Measurements from ENCODE around the gene GTPBP3. TPM values are rescaled to one million over a fixed set of nuclear protein-coding genes. Genes with fewer than 3 reads are reported as not detected.

The GTPBP3 gene
- total RNA-seq, 2 donors from 2014 or later: 48.7 to 55.7 TPM

- Mint-ChIP-seq H3K36me3 (ENCODE audit: low read depth) (peaks cover 28% of the 10 kb centered on the region), H3K4me1 (peaks cover 1% of the 10 kb centered on the region), H3K4me3 (no peak overlapping the region), H3K27ac (peak overlapping the region; percentile 58), H3K27me3 (ENCODE audit: insufficient read depth) (peaks cover 1% of the 10 kb centered on the region), H3K9me3 (no peaks in the 10 kb centered on the region)
- Histone ChIP-seq H3K9me3 (ENCODE audit: control insufficient read depth, low read length) (no peaks in the 10 kb centered on the region), H3K9ac (ENCODE audit: extremely low read depth, low read length, poor library complexity, severe bottlenecking) (no peak overlapping the region), H3K27ac (ENCODE audit: low read depth, low read length) (peak overlapping the region; percentile 16), H3K4me3 (ENCODE audit: low read length) (no peak overlapping the region), H3K4me1 (ENCODE audit: control insufficient read depth, insufficient read depth, low read length) (no peaks in the 10 kb centered on the region), H3K27me3 (ENCODE audit: control insufficient read depth, insufficient read depth, low read length, poor library complexity, severe bottlenecking) (no peaks in the 10 kb centered on the region), H3K36me3 (ENCODE audit: control insufficient read depth, insufficient read depth, low read length) (peaks cover 11% of the 10 kb centered on the region)
- no peak for DNase-seq
- WGBS, 2 experiments (ENCODE audit: insufficient coverage in 1 of 2, insufficient read length in 1 of 2): 95 to 99% methylated on average over 9 of the region's 10 CpGs
- no peak for TF ChIP-seq CTCF (conservative IDR thresholded peaks at IDR 0.05)
These were observed 14.5 kb upstream of the GTPBP3 start for GRCh38 chr19:17322854-17323253.

GRCh38 chr19:17323300-17323963 lies 13.9 kb upstream of the GTPBP3 start:
- no peak for TF ChIP-seq CTCF (conservative IDR thresholded peaks at IDR 0.05)
- Mint-ChIP-seq H3K9me3 (no peaks in the 10 kb centered on the region), H3K4me1 (peaks cover 1% of the 10 kb centered on the region), H3K27ac (no peak overlapping the region), H3K4me3 (no peak overlapping the region), H3K36me3 (ENCODE audit: low read depth) (peaks cover 27% of the 10 kb centered on the region), H3K27me3 (ENCODE audit: insufficient read depth) (peaks cover 1% of the 10 kb centered on the region)
- Histone ChIP-seq H3K4me1 (ENCODE audit: control insufficient read depth, insufficient read depth, low read length) (no peaks in the 10 kb centered on the region), H3K27me3 (ENCODE audit: control insufficient read depth, insufficient read depth, low read length, poor library complexity, severe bottlenecking) (no peaks in the 10 kb centered on the region), H3K4me3 (ENCODE audit: low read length) (no peak overlapping the region), H3K9me3 (ENCODE audit: control insufficient read depth, low read length) (no peaks in the 10 kb centered on the region), H3K9ac (ENCODE audit: extremely low read depth, low read length, poor library complexity, severe bottlenecking) (no peak overlapping the region), H3K27ac (ENCODE audit: low read depth, low read length) (no peak overlapping the region), H3K36me3 (ENCODE audit: control insufficient read depth, insufficient read depth, low read length) (peaks cover 11% of the 10 kb centered on the region)
- peak; percentile 33 for DNase-seq
- 95 to 97% methylated on average over 28 to 54 of the region's 56 CpGs for WGBS, 2 experiments (ENCODE audit: insufficient coverage in 1 of 2, insufficient read length in 1 of 2)

GRCh38 chr19:17323964-17324332 lies 13.4 kb upstream of the GTPBP3 start:
- H3K4me1 Mint-ChIP-seq: peaks cover 1% of the 10 kb centered on the region
- H3K27me3 ChIP-seq (ENCODE audit: control insufficient read depth, insufficient read depth, low read length, poor library complexity, severe bottlenecking): no peaks in the 10 kb centered on the region
- no peak overlapping the region for H3K9ac ChIP-seq (ENCODE audit: extremely low read depth, low read length, poor library complexity, severe bottlenecking)
- H3K36me3 ChIP-seq (ENCODE audit: control insufficient read depth, insufficient read depth, low read length): peaks cover 11% of the 10 kb centered on the region
- H3K27ac ChIP-seq (ENCODE audit: low read depth, low read length): no peak overlapping the region
- H3K27me3 Mint-ChIP-seq (ENCODE audit: insufficient read depth): peaks cover 3% of the 10 kb centered on the region
- H3K9me3 Mint-ChIP-seq: no peaks in the 10 kb centered on the region
- peaks cover 27% of the 10 kb centered on the region for H3K36me3 Mint-ChIP-seq (ENCODE audit: low read depth)
- H3K9me3 ChIP-seq (ENCODE audit: control insufficient read depth, low read length): no peaks in the 10 kb centered on the region
- WGBS, 2 experiments (ENCODE audit: insufficient coverage in 1 of 2, insufficient read length in 1 of 2): 95 to 100% methylated on average over 1 to 7 of the region's 7 CpGs
- no peak for TF ChIP-seq CTCF (conservative IDR thresholded peaks at IDR 0.05)
- DNase-seq: peak; percentile 47
- H3K4me1 ChIP-seq (ENCODE audit: control insufficient read depth, insufficient read depth, low read length): no peaks in the 10 kb centered on the region
- no peak overlapping the region for H3K27ac Mint-ChIP-seq
- no peak overlapping the region for H3K4me3 Mint-ChIP-seq
- no peak overlapping the region for H3K4me3 ChIP-seq (ENCODE audit: low read length)

All from endodermal cell (in vitro differentiated cells).